ENCODE measurements around the gene ALLC.

Gene ALLC

GRCh38 chr2:3620834-3621233 lies 37.2 kb upstream of the ALLC start:
- H3K9me3 ChIP-seq (ENCODE audit: insufficient read depth, low read depth, low read length) = no peaks in the 10 kb centered on the region
- no peaks in the 10 kb centered on the region for H3F3A ChIP-seq (ENCODE audit: low read depth)
- no peak overlapping the region for H2AFZ ChIP-seq (ENCODE audit: low read length)
- H3K79me2 ChIP-seq (ENCODE audit: insufficient read depth, low read length) = no peaks in the 10 kb centered on the region
- no peak overlapping the region for H3K4me3 ChIP-seq (ENCODE audit: low read length, poor library complexity, severe bottlenecking)
- no peaks in the 10 kb centered on the region for H4K20me1 ChIP-seq (ENCODE audit: insufficient read depth, low read length, poor library complexity, severe bottlenecking)
- H3K27me3 ChIP-seq (ENCODE audit: insufficient read depth, low read length, poor library complexity, severe bottlenecking) = no peaks in the 10 kb centered on the region
- H3K9me2 ChIP-seq (replicated peaks; ENCODE audit: low read depth, low read length) = no peaks in the 10 kb centered on the region
- no peak overlapping the region for H3K4me2 ChIP-seq (ENCODE audit: low read depth, low read length, poor library complexity, severe bottlenecking)
- H3K4me1 ChIP-seq (ENCODE audit: insufficient read depth, low read length, poor library complexity, severe bottlenecking) = no peaks in the 10 kb centered on the region
- TF ChIP-seq EZH2phosphoT487 (IDR thresholded peaks at IDR 0.05; ENCODE audit: borderline replicate concordance) = no peak
- TF ChIP-seq CTCF (conservative IDR thresholded peaks at IDR 0.05; ENCODE audit: low read length) = no peak
- H3K9ac ChIP-seq (ENCODE audit: low read depth, low read length, poor library complexity, severe bottlenecking) = no peak overlapping the region
- no peaks in the 10 kb centered on the region for H3K36me3 ChIP-seq (ENCODE audit: insufficient read depth, low read length)

- Histone ChIP-seq H3K9ac (ENCODE audit: low read depth, low read length, poor library complexity, severe bottlenecking) (no peak overlapping the region), H3K4me2 (ENCODE audit: low read depth, low read length, poor library complexity, severe bottlenecking) (no peak overlapping the region), H3K36me3 (ENCODE audit: insufficient read depth, low read length) (no peaks in the 10 kb centered on the region), H4K20me1 (ENCODE audit: insufficient read depth, low read length, poor library complexity, severe bottlenecking) (no peaks in the 10 kb centered on the region), H3K79me2 (ENCODE audit: insufficient read depth, low read length) (no peaks in the 10 kb centered on the region), H3K27me3 (ENCODE audit: insufficient read depth, low read length, poor library complexity, severe bottlenecking) (no peaks in the 10 kb centered on the region), H3K4me3 (ENCODE audit: low read length, poor library complexity, severe bottlenecking) (no peak overlapping the region), H3K9me3 (ENCODE audit: insufficient read depth, low read depth, low read length) (no peaks in the 10 kb centered on the region), H3K9me2 (replicated peaks; ENCODE audit: low read depth, low read length) (no peaks in the 10 kb centered on the region), H3K4me1 (ENCODE audit: insufficient read depth, low read length, poor library complexity, severe bottlenecking) (no peaks in the 10 kb centered on the region), H2AFZ (ENCODE audit: low read length) (no peak overlapping the region), H3F3A (ENCODE audit: low read depth) (no peaks in the 10 kb centered on the region)
- no peak for TF ChIP-seq EZH2phosphoT487 (IDR thresholded peaks at IDR 0.05; ENCODE audit: borderline replicate concordance)
Observed at GRCh38 chr2:3622967-3623366, 35.0 kb upstream of the ALLC start.

- Histone ChIP-seq H4K20me1 (ENCODE audit: insufficient read depth, low read length, poor library complexity, severe bottlenecking) (no peaks in the 10 kb centered on the region), H3F3A (ENCODE audit: low read depth) (no peaks in the 10 kb centered on the region), H3K4me3 (ENCODE audit: low read length, poor library complexity, severe bottlenecking) (no peak overlapping the region), H3K4me2 (ENCODE audit: low read depth, low read length, poor library complexity, severe bottlenecking) (no peak overlapping the region), H3K9ac (ENCODE audit: low read depth, low read length, poor library complexity, severe bottlenecking) (no peak overlapping the region), H3K9me3 (ENCODE audit: insufficient read depth, low read depth, low read length) (no peaks in the 10 kb centered on the region), H3K27me3 (ENCODE audit: insufficient read depth, low read length, poor library complexity, severe bottlenecking) (no peaks in the 10 kb centered on the region), H3K9me2 (replicated peaks; ENCODE audit: low read depth, low read length) (no peaks in the 10 kb centered on the region), H3K79me2 (ENCODE audit: insufficient read depth, low read length) (no peaks in the 10 kb centered on the region), H2AFZ (ENCODE audit: low read length) (no peak overlapping the region), H3K36me3 (ENCODE audit: insufficient read depth, low read length) (no peaks in the 10 kb centered on the region), H3K4me1 (ENCODE audit: insufficient read depth, low read length, poor library complexity, severe bottlenecking) (no peaks in the 10 kb centered on the region)
- no peak for TF ChIP-seq EZH2phosphoT487 (IDR thresholded peaks at IDR 0.05; ENCODE audit: borderline replicate concordance)
Observed at GRCh38 chr2:3624059-3624794, 33.8 kb upstream of the ALLC start.

GRCh38 chr2:3625186-3625585 lies 32.8 kb upstream of the ALLC start:
- Histone ChIP-seq H4K20me1 (ENCODE audit: insufficient read depth, low read length, poor library complexity, severe bottlenecking) (no peaks in the 10 kb centered on the region), H3K9me2 (replicated peaks; ENCODE audit: low read depth, low read length) (no peaks in the 10 kb centered on the region), H3K27me3 (ENCODE audit: insufficient read depth, low read length, poor library complexity, severe bottlenecking) (no peaks in the 10 kb centered on the region), H3K9ac (ENCODE audit: low read depth, low read length, poor library complexity, severe bottlenecking) (no peak overlapping the region), H3K36me3 (ENCODE audit: insufficient read depth, low read length) (no peaks in the 10 kb centered on the region), H2AFZ (ENCODE audit: low read length) (no peak overlapping the region), H3K4me1 (ENCODE audit: insufficient read depth, low read length, poor library complexity, severe bottlenecking) (no peaks in the 10 kb centered on the region), H3K79me2 (ENCODE audit: insufficient read depth, low read length) (no peaks in the 10 kb centered on the region), H3K4me3 (ENCODE audit: low read length, poor library complexity, severe bottlenecking) (no peak overlapping the region), H3K4me2 (ENCODE audit: low read depth, low read length, poor library complexity, severe bottlenecking) (no peak overlapping the region), H3F3A (ENCODE audit: low read depth) (no peaks in the 10 kb centered on the region), H3K9me3 (ENCODE audit: insufficient read depth, low read depth, low read length) (no peaks in the 10 kb centered on the region)
- TF ChIP-seq CTCF (conservative IDR thresholded peaks at IDR 0.05; ENCODE audit: low read length) (no peak), EZH2phosphoT487 (IDR thresholded peaks at IDR 0.05; ENCODE audit: borderline replicate concordance) (no peak)

Measured in Loucy (cell line).